ENCODE results near the gene RBM12.

Gene RBM12

DNA sequence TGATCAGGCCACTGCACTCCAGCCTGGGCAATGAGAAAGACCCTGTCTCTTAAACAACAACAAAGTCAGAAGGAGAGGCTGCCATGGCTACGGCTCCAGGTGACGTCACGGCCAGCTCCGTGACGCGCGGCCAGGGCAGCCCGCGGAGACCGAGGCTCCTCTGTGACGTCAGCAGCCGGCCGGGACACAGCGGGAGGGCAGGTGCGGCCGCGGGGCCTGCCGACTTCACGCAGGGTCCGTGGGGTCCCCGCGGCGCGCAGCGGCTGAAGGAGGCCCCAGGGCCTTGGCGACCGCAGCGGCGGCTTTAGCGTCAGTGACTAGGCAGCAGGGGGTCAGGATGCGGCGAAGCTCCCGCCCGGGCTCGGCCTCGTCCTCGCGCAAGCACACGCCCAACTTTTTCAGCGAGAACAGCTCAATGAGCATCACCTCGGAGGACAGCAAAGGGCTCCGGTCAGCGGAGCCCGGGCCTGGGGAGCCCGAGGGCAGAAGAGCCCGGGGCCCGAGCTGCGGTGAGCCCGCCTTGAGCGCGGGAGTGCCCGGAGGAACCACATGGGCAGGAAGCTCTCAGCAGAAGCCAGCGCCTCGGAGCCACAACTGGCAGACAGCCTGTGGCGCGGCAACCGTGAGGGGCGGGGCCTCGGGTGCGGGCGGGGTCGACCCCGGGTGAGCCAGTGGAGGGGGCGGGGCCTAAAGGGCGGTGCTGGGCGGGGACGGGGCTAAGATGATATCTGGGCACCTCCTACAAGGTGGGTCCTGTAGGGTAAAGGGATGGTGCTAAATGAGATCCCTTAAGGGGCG is 48.8 kb downstream of the RBM12 start, which contains the start of gene SPAG4 (continued):
- TF ChIP-seq, protein P1, sequence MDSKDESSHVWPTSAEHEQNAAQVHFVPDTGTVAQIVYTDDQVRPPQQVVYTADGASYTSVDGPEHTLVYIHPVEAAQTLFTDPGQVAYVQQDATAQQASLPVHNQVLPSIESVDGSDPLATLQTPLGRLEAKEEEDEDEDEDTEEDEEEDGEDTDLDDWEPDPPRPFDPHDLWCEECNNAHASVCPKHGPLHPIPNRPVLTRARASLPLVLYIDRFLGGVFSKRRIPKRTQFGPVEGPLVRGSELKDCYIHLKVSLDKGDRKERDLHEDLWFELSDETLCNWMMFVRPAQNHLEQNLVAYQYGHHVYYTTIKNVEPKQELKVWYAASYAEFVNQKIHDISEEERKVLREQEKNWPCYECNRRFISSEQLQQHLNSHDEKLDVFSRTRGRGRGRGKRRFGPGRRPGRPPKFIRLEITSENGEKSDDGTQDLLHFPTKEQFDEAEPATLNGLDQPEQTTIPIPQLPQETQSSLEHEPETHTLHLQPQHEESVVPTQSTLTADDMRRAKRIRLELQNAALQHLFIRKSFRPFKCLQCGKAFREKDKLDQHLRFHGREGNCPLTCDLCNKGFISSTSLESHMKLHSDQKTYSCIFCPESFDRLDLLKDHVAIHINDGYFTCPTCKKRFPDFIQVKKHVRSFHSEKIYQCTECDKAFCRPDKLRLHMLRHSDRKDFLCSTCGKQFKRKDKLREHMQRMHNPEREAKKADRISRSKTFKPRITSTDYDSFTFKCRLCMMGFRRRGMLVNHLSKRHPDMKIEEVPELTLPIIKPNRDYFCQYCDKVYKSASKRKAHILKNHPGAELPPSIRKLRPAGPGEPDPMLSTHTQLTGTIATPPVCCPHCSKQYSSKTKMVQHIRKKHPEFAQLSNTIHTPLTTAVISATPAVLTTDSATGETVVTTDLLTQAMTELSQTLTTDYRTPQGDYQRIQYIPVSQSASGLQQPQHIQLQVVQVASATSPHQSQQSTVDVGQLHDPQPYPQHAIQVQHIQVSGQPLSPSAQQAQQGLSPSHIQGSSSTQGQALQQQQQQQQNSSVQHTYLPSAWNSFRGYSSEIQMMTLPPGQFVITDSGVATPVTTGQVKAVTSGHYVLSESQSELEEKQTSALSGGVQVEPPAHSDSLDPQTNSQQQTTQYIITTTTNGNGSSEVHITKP (tag by site-specific recombination; IDR thresholded peaks at IDR 0.05), result no peak
- TF ChIP-seq ZNF274 (IDR thresholded peaks at IDR 0.05; ENCODE audit: low read length) (no peak), ZNF274 (tag by site-specific recombination; IDR thresholded peaks at IDR 0.05; ENCODE audit: borderline replicate concordance) (no peak), ZNF830 (tag by site-specific recombination; IDR thresholded peaks at IDR 0.05; ENCODE audit: low read depth) (no peak), OSR2 (tag by site-specific recombination; IDR thresholded peaks at IDR 0.05) (peak; percentile 82), ZNF76 (tag by site-specific recombination; IDR thresholded peaks at IDR 0.05; ENCODE audit: borderline replicate concordance, low read depth) (0 out of 2 replicates have a peak, but pooled peaks have one; percentile 50), ZNF549 (tag by site-specific recombination; IDR thresholded peaks at IDR 0.05) (no peak), ZNF37A (tag by site-specific recombination; IDR thresholded peaks at IDR 0.05) (no peak), ZNF174 (tag by site-specific recombination; IDR thresholded peaks at IDR 0.05) (no peak), HOXA7 (CRISPR knock-in tag; IDR thresholded peaks at IDR 0.05; ENCODE audit: borderline replicate concordance) (no peak), ZNF580 (tag by site-specific recombination; IDR thresholded peaks at IDR 0.05) (no peak), ZBTB17 (tag by site-specific recombination; IDR thresholded peaks at IDR 0.05) (peak; percentile 62; the same call in 1 of the 2 replicates), ZBTB7A (tag by site-specific recombination; IDR thresholded peaks at IDR 0.05; ENCODE audit: low read depth) (peak; percentile 41; the same call in 1 of the 2 replicates), ZSCAN30 (tag by site-specific recombination; IDR thresholded peaks at IDR 0.05) (peak; percentile 78; the same call in 1 of the 2 replicates), ZNF837 (tag by site-specific recombination; IDR thresholded peaks at IDR 0.05) (no peak), ZBTB11 (tag by site-specific recombination; conservative IDR thresholded peaks at IDR 0.05; ENCODE audit: low read depth) (no peak; the same call in 1 of the 2 replicates), ZNF639 (tag by site-specific recombination; IDR thresholded peaks at IDR 0.05) (no peak; the same call in 1 of the 2 replicates), ZFHX2 (tag by site-specific recombination; conservative IDR thresholded peaks at IDR 0.05) (no peak), ZNF701 (tag by site-specific recombination; IDR thresholded peaks at IDR 0.05) (no peak), KLF10 (tag by site-specific recombination; IDR thresholded peaks at IDR 0.05) (peak; percentile 21; the same call in 1 of the 2 replicates), WT1 (tag by site-specific recombination; IDR thresholded peaks at IDR 0.05) (peak; percentile 8; the same call in 1 of the 2 replicates), ZNF112 (tag by site-specific recombination; IDR thresholded peaks at IDR 0.05) (no peak), TRIM28 (IDR thresholded peaks at IDR 0.05; ENCODE audit: borderline replicate concordance, low read length) (no peak), KLF9 (tag by site-specific recombination; IDR thresholded peaks at IDR 0.05; ENCODE audit: low read depth) (peak; percentile 80), ZNF416 (tag by site-specific recombination; IDR thresholded peaks at IDR 0.05) (no peak)
- TF ChIP-seq, protein P2, sequence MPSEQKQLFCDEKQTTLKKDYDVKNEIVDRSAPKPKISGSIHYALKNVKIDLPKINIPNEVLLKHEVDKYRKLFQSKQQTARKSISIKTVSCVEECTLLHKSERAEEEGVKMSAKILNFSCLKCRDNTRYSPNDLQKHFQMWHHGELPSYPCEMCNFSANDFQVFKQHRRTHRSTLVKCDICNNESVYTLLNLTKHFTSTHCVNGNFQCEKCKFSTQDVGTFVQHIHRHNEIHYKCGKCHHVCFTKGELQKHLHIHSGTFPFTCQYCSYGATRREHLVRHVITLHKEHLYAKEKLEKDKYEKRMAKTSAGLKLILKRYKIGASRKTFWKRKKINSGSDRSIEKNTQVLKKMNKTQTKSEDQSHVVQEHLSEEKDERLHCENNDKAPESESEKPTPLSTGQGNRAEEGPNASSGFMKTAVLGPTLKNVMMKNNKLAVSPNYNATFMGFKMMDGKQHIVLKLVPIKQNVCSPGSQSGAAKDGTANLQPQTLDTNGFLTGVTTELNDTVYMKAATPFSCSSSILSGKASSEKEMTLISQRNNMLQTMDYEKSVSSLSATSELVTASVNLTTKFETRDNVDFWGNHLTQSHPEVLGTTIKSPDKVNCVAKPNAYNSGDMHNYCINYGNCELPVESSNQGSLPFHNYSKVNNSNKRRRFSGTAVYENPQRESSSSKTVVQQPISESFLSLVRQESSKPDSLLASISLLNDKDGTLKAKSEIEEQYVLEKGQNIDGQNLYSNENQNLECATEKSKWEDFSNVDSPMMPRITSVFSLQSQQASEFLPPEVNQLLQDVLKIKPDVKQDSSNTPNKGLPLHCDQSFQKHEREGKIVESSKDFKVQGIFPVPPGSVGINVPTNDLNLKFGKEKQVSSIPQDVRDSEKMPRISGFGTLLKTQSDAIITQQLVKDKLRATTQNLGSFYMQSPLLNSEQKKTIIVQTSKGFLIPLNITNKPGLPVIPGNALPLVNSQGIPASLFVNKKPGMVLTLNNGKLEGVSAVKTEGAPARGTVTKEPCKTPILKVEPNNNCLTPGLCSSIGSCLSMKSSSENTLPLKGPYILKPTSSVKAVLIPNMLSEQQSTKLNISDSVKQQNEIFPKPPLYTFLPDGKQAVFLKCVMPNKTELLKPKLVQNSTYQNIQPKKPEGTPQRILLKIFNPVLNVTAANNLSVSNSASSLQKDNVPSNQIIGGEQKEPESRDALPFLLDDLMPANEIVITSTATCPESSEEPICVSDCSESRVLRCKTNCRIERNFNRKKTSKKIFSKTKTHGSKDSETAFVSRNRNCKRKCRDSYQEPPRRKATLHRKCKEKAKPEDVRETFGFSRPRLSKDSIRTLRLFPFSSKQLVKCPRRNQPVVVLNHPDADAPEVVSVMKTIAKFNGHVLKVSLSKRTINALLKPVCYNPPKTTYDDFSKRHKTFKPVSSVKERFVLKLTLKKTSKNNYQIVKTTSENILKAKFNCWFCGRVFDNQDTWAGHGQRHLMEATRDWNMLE (tag by site-specific recombination; conservative IDR thresholded peaks at IDR 0.05; ENCODE audit: low read depth), result no peak

Data from HEK293 (cell line).